Panc1 (cell line): ENCODE measurements around the gene IQSEC1. TPM values are rescaled to one million over a fixed set of nuclear protein-coding genes. Genes with fewer than 3 reads are reported as not detected.

ENCODE experiments used
- ATAC-seq: fragments of 200-7000 bp; cut with Tn5 transposase; 2 replicates; pipeline ENCODE4 v1.9.1; 2020; ENCODE audit warnings: mild to moderate bottlenecking, moderate library complexity
- BruUV-seq: library from RNA; stranded (reverse); fragments of 400-500 nt; replicated peaks from 2 replicates; lab custom pipeline; 2021; lab: Mats Ljungman, UMichigan
- CTCF ChIA-PET: fragments of 300-600 bp; sonication (Branson Sonifier 250); formaldehyde crosslinking; loops from one replicate; lab custom pipeline; 2022; ENCODE audit warnings: antibody characterized with exemption; lab: Charles Lee
- POLR2A ChIA-PET: fragments of 300-600 bp; sonication (Branson Sonifier 250); formaldehyde crosslinking; loops from one replicate; lab custom pipeline; 2022; ENCODE audit warnings: antibody characterized with exemption; lab: Charles Lee
- DNase-seq: peaks from one replicate; pipeline ENCODE4 v3.0.0-alpha.2; 2010; ENCODE audit warnings: low read depth, low spot score
- H3K27ac ChIP-seq: 2 replicates; pipeline ENCODE4 v1.5.1; 2011; ENCODE audit warnings: mild to moderate bottlenecking, low read length, inconsistent platforms
- H3K27me3 ChIP-seq: fragments of 200-500 bp; sonication (Bioruptor generic); 2 replicates; pipeline ENCODE4 v1.6.0; 2014; ENCODE audit warnings: low read length, inconsistent platforms; ENCODE audit not compliant: control insufficient read depth, insufficient read depth
- H3K36me3 ChIP-seq: fragments of 200-500 bp; sonication (Bioruptor generic); 2 replicates; pipeline ENCODE4 v1.5.1; 2014; ENCODE audit warnings: inconsistent platforms, mild to moderate bottlenecking, low read length, moderate library complexity; ENCODE audit not compliant: control insufficient read depth, insufficient read depth
- H3K4me1 ChIP-seq: 2 replicates; pipeline ENCODE4 v1.5.1; 2011; ENCODE audit warnings: inconsistent platforms, mild to moderate bottlenecking, low read length, moderate library complexity; ENCODE audit not compliant: control insufficient read depth, insufficient read depth
- H3K4me3 ChIP-seq, 2 experiments: 2 replicates each; pipeline ENCODE4 v1.5.1; 2011 to 2012; ENCODE audit warnings: low read depth in 2 of 2, low read length in 2 of 2, mild to moderate bottlenecking in 2 of 2, inconsistent platforms in 1 of 2, moderate library complexity in 1 of 2
- H3K9me3 ChIP-seq: fragments of 200-500 bp; sonication (Bioruptor generic); 2 replicates; pipeline ENCODE4 v1.5.1; 2014; ENCODE audit warnings: low read depth, mild to moderate bottlenecking, inconsistent platforms, low read length, moderate library complexity; ENCODE audit not compliant: control insufficient read depth, insufficient read depth
- POLR2AphosphoS5 ChIP-seq: IDR thresholded peaks from 2 replicates; pipeline ENCODE4 v1.6.1; 2012; ENCODE audit warnings: mild to moderate bottlenecking, low read depth, low read length, moderate library complexity
- SIN3A ChIP-seq: IDR thresholded peaks from 2 replicates; pipeline ENCODE4 v1.6.1; 2012; ENCODE audit warnings: low read depth, mild to moderate bottlenecking, low read length, moderate library complexity, borderline replicate concordance; ENCODE audit not compliant: insufficient read depth
- TCF7L2 ChIP-seq: IDR thresholded peaks from 2 replicates; pipeline ENCODE4 v1.6.1; 2011; ENCODE audit warnings: mild to moderate bottlenecking, low read depth, low read length, inconsistent platforms
- in situ Hi-C: cut with HindIII; loops from 2 replicates; pipeline ENCODE4 v1.10.0; 2016; ENCODE audit warnings: low sequenced_read_pairs, low pct_unique_long_range_greater_than_20kb
- intact Hi-C: fragments of 100-400 bp; cut with micrococcal nuclease; formaldehyde crosslinking; loops from one replicate; pipeline ENCODE4 v1.10.0; 2022; ENCODE audit not compliant: unreplicated experiment
- total RNA-seq: library from RNA; stranded (reverse); gene quantifications from one replicate; pipeline ENCODE4 v1.2.1, GENCODE V29; 2021; ENCODE audit not compliant: unreplicated experiment
- TF ChIP-seq, protein P1 (sequence below): fragments of 450-650 bp; IDR thresholded peaks from 2 replicates; pipeline ENCODE4 v1.5.1; 2017; ENCODE audit warnings: mild to moderate bottlenecking
- TF ChIP-seq, protein P2 (sequence below), 2 experiments: IDR thresholded peaks; 2 replicates each; pipeline ENCODE4 v1.6.1; 2011 to 2012; ENCODE audit warnings: low read depth in 2 of 2, control low read depth in 1 of 2, low read length in 1 of 2, mild to moderate bottlenecking in 1 of 2, moderate library complexity in 1 of 2; ENCODE audit not compliant: insufficient read depth in 1 of 2

Gene IQSEC1
- total RNA-seq, 1 experiment from 2014 or later, result 28.4 TPM

DNA sequence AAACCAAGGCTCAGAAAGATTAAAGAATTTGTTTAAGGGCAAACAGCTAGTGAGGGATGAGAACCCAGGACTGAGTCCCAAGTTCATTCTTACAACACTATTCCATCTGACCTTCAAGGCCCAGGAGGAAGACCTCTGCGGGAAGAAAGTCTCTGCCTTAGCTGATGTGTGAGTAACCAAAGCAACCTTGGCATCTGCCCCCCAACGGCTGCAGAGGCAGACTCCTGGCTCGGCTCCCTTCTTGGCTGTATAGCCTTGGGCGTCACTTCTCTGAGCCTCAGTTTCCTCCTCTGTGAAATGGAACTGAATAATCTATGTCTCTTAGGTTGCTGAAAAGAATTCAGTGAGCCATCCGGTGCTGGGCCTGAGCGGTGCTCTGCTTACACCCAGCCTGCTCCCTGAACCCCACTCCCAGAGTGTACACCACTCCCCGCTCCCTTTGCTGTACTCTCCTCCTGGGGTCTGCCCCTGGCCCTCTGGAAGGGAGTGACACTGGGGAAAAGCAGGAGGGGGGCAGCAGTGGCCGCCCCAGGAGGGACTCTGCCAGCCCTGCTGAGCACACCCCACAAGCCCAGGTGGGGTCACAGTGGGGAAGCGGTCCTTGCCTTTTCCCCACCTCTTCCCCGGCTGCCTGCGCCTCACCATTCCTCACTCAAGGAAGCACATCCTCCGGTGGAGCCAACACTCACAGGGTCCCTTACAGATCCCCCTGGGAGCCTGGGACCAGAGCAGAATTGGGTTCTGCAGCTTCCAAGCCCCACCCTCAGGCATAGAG is 97.3 kb downstream of the IQSEC1 start:
- ChIA-PET CTCF (interaction anchor here (1.9 kb wide), 1 partner anchor 9 kb away, joined by 5 read pairs; no protein-coding TSS in a partner anchor), POLR2A (no interaction called here)
- in situ Hi-C loops, result no loop called here

DNA sequence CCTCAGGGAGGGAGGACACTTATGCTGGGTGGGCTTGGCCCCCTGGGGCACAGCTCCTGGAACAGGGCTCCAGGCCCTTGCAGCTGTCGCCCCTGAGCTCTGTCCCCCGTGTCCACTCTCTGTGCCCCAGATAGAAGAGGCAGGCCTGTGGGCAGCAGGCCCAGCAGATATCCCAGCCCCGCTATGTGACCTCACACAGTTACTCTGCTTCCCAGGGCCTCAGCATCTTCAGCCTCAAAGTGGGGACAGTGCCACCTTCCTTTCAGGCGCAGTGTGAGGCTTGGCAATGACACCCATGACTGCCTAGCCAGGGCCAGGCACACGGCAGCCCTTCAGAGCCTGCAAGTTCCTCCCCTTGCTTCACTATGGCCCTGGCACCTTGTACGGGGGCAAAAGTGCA is 98.4 kb downstream of the IQSEC1 start:
- Histone ChIP-seq H3K4me1 (no peaks in the 10 kb centered on the region), H3K27me3 (no peaks in the 10 kb centered on the region), H3K36me3 (no peaks in the 10 kb centered on the region), H3K9me3 (no peaks in the 10 kb centered on the region), H3K4me3 (no peak overlapping the region), H3K27ac (no peak overlapping the region)
- ATAC-seq, result peak; percentile 54; the same call in 1 of the 2 replicates
- ChIA-PET CTCF (interaction anchor here (1.9 kb wide), 1 partner anchor 10 kb away, joined by 5 read pairs; no protein-coding TSS in a partner anchor), POLR2A (no interaction called here)
- TF ChIP-seq, protein P1, sequence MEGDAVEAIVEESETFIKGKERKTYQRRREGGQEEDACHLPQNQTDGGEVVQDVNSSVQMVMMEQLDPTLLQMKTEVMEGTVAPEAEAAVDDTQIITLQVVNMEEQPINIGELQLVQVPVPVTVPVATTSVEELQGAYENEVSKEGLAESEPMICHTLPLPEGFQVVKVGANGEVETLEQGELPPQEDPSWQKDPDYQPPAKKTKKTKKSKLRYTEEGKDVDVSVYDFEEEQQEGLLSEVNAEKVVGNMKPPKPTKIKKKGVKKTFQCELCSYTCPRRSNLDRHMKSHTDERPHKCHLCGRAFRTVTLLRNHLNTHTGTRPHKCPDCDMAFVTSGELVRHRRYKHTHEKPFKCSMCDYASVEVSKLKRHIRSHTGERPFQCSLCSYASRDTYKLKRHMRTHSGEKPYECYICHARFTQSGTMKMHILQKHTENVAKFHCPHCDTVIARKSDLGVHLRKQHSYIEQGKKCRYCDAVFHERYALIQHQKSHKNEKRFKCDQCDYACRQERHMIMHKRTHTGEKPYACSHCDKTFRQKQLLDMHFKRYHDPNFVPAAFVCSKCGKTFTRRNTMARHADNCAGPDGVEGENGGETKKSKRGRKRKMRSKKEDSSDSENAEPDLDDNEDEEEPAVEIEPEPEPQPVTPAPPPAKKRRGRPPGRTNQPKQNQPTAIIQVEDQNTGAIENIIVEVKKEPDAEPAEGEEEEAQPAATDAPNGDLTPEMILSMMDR, result no peak
- no peak for TF ChIP-seq SIN3A
- TF ChIP-seq, protein P2, sequence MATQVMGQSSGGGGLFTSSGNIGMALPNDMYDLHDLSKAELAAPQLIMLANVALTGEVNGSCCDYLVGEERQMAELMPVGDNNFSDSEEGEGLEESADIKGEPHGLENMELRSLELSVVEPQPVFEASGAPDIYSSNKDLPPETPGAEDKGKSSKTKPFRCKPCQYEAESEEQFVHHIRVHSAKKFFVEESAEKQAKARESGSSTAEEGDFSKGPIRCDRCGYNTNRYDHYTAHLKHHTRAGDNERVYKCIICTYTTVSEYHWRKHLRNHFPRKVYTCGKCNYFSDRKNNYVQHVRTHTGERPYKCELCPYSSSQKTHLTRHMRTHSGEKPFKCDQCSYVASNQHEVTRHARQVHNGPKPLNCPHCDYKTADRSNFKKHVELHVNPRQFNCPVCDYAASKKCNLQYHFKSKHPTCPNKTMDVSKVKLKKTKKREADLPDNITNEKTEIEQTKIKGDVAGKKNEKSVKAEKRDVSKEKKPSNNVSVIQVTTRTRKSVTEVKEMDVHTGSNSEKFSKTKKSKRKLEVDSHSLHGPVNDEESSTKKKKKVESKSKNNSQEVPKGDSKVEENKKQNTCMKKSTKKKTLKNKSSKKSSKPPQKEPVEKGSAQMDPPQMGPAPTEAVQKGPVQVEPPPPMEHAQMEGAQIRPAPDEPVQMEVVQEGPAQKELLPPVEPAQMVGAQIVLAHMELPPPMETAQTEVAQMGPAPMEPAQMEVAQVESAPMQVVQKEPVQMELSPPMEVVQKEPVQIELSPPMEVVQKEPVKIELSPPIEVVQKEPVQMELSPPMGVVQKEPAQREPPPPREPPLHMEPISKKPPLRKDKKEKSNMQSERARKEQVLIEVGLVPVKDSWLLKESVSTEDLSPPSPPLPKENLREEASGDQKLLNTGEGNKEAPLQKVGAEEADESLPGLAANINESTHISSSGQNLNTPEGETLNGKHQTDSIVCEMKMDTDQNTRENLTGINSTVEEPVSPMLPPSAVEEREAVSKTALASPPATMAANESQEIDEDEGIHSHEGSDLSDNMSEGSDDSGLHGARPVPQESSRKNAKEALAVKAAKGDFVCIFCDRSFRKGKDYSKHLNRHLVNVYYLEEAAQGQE (IDR thresholded peaks at IDR 0.05; ENCODE audit: insufficient read depth in 1 of 2, low read depth in 2 of 2, low read length in 1 of 2), result no peak
- TF ChIP-seq TCF7L2, result no peak
- DNase-seq, result no peak
- intact Hi-C loops (no loop called here), in situ Hi-C loops (no loop called here)
- no TSS peak for BruUV-seq

More for the DNA sequence above, 97.3 kb downstream of the IQSEC1 start:
- no TSS peak for BruUV-seq
- Histone ChIP-seq H3K27ac (no peak overlapping the region), H3K36me3 (no peaks in the 10 kb centered on the region), H3K4me3 (no peak overlapping the region), H3K27me3 (no peaks in the 10 kb centered on the region), H3K9me3 (no peaks in the 10 kb centered on the region), H3K4me1 (no peaks in the 10 kb centered on the region)
- TF ChIP-seq, protein P2 (IDR thresholded peaks at IDR 0.05; ENCODE audit: insufficient read depth in 1 of 2, low read depth in 2 of 2, low read length in 1 of 2), result no peak
- TF ChIP-seq POLR2AphosphoS5 (no peak), SIN3A (no peak), TCF7L2 (no peak)
- TF ChIP-seq, protein P1, result no peak
- DNase-seq, result no peak
- intact Hi-C loops, result no loop called here
- ATAC-seq, result no peak
